K562 (cell line): ENCODE measurements around the gene IRF2BP2. TPM values are rescaled to one million over a fixed set of nuclear protein-coding genes. Genes with fewer than 3 reads are reported as not detected.

Experiments used
- ATF1 ChIP-seq, 2 experiments: fragments of 450-650 bp in 1 of 2; IDR thresholded peaks; 2 replicates each; pipeline ENCODE4 v1.6.1; 2016; ENCODE audit warnings: missing compliant biosample characterization in 1 of 2, missing genetic modification characterization in 1 of 2
- CHD1 ChIP-seq: fragments of 200-600 bp; sonication (generic); IDR thresholded peaks from one replicate; pipeline ENCODE4 v1.6.1; 2012; ENCODE audit warnings: mild to moderate bottlenecking, moderate library complexity, low read length, inconsistent platforms
- CHD2 ChIP-seq: IDR thresholded peaks from 2 replicates; pipeline ENCODE4 v1.6.1; 2011; ENCODE audit warnings: low read depth, low read length
- CXXC5 ChIP-seq: fragments of 250-450 bp; sonication (Bioruptor Pico); IDR thresholded peaks from 2 replicates; pipeline ENCODE4 v1.8.0; 2022; ENCODE audit warnings: inconsistent platforms, mild to moderate bottlenecking, moderate library complexity
- ERF ChIP-seq: fragments of 450-650 bp; formaldehyde crosslinking; IDR thresholded peaks from 2 replicates; pipeline ENCODE4 v1.4.0; 2020; ENCODE audit warnings: mild to moderate bottlenecking, mixed read lengths
- HMGN3 ChIP-seq: IDR thresholded peaks from 2 replicates; pipeline ENCODE4 v1.6.1; 2011; ENCODE audit warnings: borderline replicate concordance, low read depth, mild to moderate bottlenecking, mixed read lengths, low read length; ENCODE audit not compliant: insufficient read length; ENCODE audit errors: extremely low read depth
- NBN ChIP-seq: fragments of 450-650 bp; IDR thresholded peaks from 2 replicates; pipeline ENCODE4 v1.6.1; 2016; ENCODE audit warnings: low read depth, mild to moderate bottlenecking
- NRF1 ChIP-seq, 2 experiments: fragments of 450-650 bp; IDR thresholded peaks in 1 of 2; conservative IDR thresholded peaks in 1 of 2; 2 replicates each; pipeline ENCODE4 v1.6.1; 2014; ENCODE audit warnings: mild to moderate bottlenecking in 2 of 2
- POLR2G ChIP-seq: fragments of 200-400 bp; formaldehyde crosslinking; IDR thresholded peaks from 2 replicates; pipeline ENCODE4 v1.6.1; 2017; ENCODE audit warnings: low read depth, mild to moderate bottlenecking, antibody characterized with exemption, low read length, moderate library complexity
- RUNX1 ChIP-seq: sonication (generic); IDR thresholded peaks from 2 replicates; pipeline ENCODE4 v1.6.1; 2016; ENCODE audit warnings: antibody characterized with exemption, low read depth
- U2AF2 ChIP-seq: fragments of 200-400 bp; formaldehyde crosslinking; optimal IDR thresholded peaks from 2 replicates; pipeline ENCODE3; 2017; ENCODE audit warnings: low read depth, mild to moderate bottlenecking, low read length
- XRCC5 ChIP-seq: fragments of 200-400 bp; formaldehyde crosslinking; IDR thresholded peaks from 2 replicates; pipeline ENCODE4 v1.6.1; 2017; ENCODE audit warnings: low read depth, mild to moderate bottlenecking, low read length
- ZFPM2 ChIP-seq: fragments of 250-450 bp; sonication (Bioruptor Pico); IDR thresholded peaks from 2 replicates; pipeline ENCODE4 v1.5.1; 2022; ENCODE audit warnings: mild to moderate bottlenecking
- ZNF695 ChIP-seq: fragments of 450-650 bp; formaldehyde crosslinking; IDR thresholded peaks from 2 replicates; pipeline ENCODE4 v1.4.0; 2020; ENCODE audit warnings: mild to moderate bottlenecking, moderate library complexity
- ZNF764 ChIP-seq: fragments of 250-450 bp; sonication (Bioruptor Pico); IDR thresholded peaks from 2 replicates; pipeline ENCODE4 v1.4.0; 2020; ENCODE audit warnings: low read depth, mild to moderate bottlenecking, moderate library complexity
- ZNF785 ChIP-seq: fragments of 250-450 bp; sonication (Bioruptor Pico); IDR thresholded peaks from 2 replicates; pipeline ENCODE4 v1.4.0; 2020; ENCODE audit warnings: mild to moderate bottlenecking
- ZNF79 ChIP-seq: fragments of 250-450 bp; sonication (Bioruptor Pico); IDR thresholded peaks from 2 replicates; pipeline ENCODE4 v1.4.0; 2020; ENCODE audit warnings: low read depth, mild to moderate bottlenecking, moderate library complexity
- ZZZ3 ChIP-seq: fragments of 450-650 bp; IDR thresholded peaks from 2 replicates; pipeline ENCODE4 v1.6.1; 2016; ENCODE audit warnings: antibody characterized with exemption, mild to moderate bottlenecking, moderate library complexity
- polyA plus RNA-seq, 8 experiments: library from polyadenylated mRNA; depleted of rRNA in 4 of 8; stranded (reverse) in 5 of 8; unstranded in 3 of 8; fragments of >200 nt; fragmentation: Nextera tagmentation in 2 of 8; fragmentation: Illumina TruSeq in 1 of 8; extraction: Ambion mirVana in 2 of 8; extraction: Trizol in 1 of 8; gene quantifications; 2 replicates each; pipeline versions ENCODE4 v1.2.1 to v1.2.3, GENCODE V29; 2011 to 2014; ENCODE audit warnings: inconsistent platforms in 1 of 8, missing spikeins in 1 of 8
- total RNA-seq, 7 experiments: library from RNA; depleted of rRNA in 6 of 7; stranded (reverse); fragments of >200 nt in 6 of 7; fragmentation: Illumina TruSeq in 2 of 7; extraction: Trizol in 2 of 7; gene quantifications; 2 replicates each; pipeline versions ENCODE4 v1.2.1 to v1.2.3, GENCODE V29; 2011 to 2021; ENCODE audit warnings: low replicate concordance in 1 of 7
- TF ChIP-seq, protein P1 (sequence below): fragments of 250-450 bp; sonication (Bioruptor Pico); IDR thresholded peaks from 2 replicates; pipeline ENCODE4 v1.5.0; 2020; ENCODE audit warnings: mild to moderate bottlenecking, borderline replicate concordance
- TF ChIP-seq, protein P2 (sequence below): fragments of 250-450 bp; sonication (Bioruptor Pico); IDR thresholded peaks from 2 replicates; pipeline ENCODE4 v1.4.0; 2020; ENCODE audit warnings: mild to moderate bottlenecking, moderate library complexity
- TF ChIP-seq, protein P3 (sequence below): fragments of 450-650 bp; formaldehyde crosslinking; IDR thresholded peaks from 2 replicates; pipeline ENCODE4 v1.4.0; 2022; ENCODE audit warnings: mild to moderate bottlenecking, moderate library complexity
- TF ChIP-seq, protein P4 (sequence below), 2 experiments: fragments of 250-450 bp in 1 of 2; fragments of 450-650 bp in 1 of 2; sonication (Bioruptor Pico) in 1 of 2; IDR thresholded peaks; 2 replicates each; pipeline versions ENCODE4 v1.6.1 to v1.8.0; 2016 to 2021; ENCODE audit warnings: mild to moderate bottlenecking in 2 of 2, moderate library complexity in 2 of 2, missing compliant biosample characterization in 1 of 2, missing genetic modification characterization in 1 of 2

IRF2BP2 gene
- total and polyA plus RNA-seq, 9 of the 15 experiments (the other 6 are each of a cell fraction or from before 2014, with no cell fraction given), result 7.7 to 68.6 (median 22.1) TPM

GRCh38 chr1:234554698-234555311, 55.2 kb downstream of the IRF2BP2 start (continued):
- TF ChIP-seq CHD2, result 0 out of 2 replicates have a peak, but pooled peaks have one; percentile 13
- no peak for TF ChIP-seq NRF1 (conservative IDR thresholded peaks at IDR 0.05 in 1 of 2, IDR thresholded peaks at IDR 0.05 in 1 of 2)
- TF ChIP-seq, protein P1, sequence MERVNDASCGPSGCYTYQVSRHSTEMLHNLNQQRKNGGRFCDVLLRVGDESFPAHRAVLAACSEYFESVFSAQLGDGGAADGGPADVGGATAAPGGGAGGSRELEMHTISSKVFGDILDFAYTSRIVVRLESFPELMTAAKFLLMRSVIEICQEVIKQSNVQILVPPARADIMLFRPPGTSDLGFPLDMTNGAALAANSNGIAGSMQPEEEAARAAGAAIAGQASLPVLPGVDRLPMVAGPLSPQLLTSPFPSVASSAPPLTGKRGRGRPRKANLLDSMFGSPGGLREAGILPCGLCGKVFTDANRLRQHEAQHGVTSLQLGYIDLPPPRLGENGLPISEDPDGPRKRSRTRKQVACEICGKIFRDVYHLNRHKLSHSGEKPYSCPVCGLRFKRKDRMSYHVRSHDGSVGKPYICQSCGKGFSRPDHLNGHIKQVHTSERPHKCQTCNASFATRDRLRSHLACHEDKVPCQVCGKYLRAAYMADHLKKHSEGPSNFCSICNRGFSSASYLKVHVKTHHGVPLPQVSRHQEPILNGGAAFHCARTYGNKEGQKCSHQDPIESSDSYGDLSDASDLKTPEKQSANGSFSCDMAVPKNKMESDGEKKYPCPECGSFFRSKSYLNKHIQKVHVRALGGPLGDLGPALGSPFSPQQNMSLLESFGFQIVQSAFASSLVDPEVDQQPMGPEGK (CRISPR knock-in tag), result peak; percentile 19; the same call in 1 of the 2 replicates
- TF ChIP-seq ZZZ3, result no peak
- TF ChIP-seq U2AF2, result no peak
- TF ChIP-seq, protein P2, sequence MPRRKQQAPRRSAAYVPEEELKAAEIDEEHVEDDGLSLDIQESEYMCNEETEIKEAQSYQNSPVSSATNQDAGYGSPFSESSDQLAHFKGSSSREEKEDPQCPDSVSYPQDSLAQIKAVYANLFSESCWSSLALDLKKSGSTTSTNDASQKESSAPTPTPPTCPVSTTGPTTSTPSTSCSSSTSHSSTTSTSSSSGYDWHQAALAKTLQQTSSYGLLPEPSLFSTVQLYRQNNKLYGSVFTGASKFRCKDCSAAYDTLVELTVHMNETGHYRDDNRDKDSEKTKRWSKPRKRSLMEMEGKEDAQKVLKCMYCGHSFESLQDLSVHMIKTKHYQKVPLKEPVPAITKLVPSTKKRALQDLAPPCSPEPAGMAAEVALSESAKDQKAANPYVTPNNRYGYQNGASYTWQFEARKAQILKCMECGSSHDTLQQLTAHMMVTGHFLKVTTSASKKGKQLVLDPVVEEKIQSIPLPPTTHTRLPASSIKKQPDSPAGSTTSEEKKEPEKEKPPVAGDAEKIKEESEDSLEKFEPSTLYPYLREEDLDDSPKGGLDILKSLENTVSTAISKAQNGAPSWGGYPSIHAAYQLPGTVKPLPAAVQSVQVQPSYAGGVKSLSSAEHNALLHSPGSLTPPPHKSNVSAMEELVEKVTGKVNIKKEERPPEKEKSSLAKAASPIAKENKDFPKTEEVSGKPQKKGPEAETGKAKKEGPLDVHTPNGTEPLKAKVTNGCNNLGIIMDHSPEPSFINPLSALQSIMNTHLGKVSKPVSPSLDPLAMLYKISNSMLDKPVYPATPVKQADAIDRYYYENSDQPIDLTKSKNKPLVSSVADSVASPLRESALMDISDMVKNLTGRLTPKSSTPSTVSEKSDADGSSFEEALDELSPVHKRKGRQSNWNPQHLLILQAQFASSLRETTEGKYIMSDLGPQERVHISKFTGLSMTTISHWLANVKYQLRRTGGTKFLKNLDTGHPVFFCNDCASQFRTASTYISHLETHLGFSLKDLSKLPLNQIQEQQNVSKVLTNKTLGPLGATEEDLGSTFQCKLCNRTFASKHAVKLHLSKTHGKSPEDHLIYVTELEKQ, result no peak
- TF ChIP-seq ZNF695, result no peak
- TF ChIP-seq POLR2G, result 0 out of 2 replicates have a peak, but pooled peaks have one; percentile 16
- no peak for TF ChIP-seq ZNF764 (CRISPR knock-in tag)
- TF ChIP-seq ERF (CRISPR knock-in tag), result no peak
- no peak for TF ChIP-seq HMGN3
- TF ChIP-seq, protein P3, sequence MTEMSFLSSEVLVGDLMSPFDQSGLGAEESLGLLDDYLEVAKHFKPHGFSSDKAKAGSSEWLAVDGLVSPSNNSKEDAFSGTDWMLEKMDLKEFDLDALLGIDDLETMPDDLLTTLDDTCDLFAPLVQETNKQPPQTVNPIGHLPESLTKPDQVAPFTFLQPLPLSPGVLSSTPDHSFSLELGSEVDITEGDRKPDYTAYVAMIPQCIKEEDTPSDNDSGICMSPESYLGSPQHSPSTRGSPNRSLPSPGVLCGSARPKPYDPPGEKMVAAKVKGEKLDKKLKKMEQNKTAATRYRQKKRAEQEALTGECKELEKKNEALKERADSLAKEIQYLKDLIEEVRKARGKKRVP (CRISPR knock-in tag), result no peak
- no peak for TF ChIP-seq XRCC5
- peak; percentile 83 for TF ChIP-seq CXXC5 (CRISPR knock-in tag)
- no peak for TF ChIP-seq CHD1
- TF ChIP-seq ATF1 (CRISPR knock-in tag; IDR thresholded peaks at IDR 0.05), result no peak
- peak; percentile 37 for TF ChIP-seq ATF1 (tag; IDR thresholded peaks at IDR 0.05)
- TF ChIP-seq, protein P4, sequence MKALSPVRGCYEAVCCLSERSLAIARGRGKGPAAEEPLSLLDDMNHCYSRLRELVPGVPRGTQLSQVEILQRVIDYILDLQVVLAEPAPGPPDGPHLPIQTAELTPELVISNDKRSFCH (CRISPR knock-in tag; IDR thresholded peaks at IDR 0.05), result no peak
- TF ChIP-seq, protein P4 (tag; IDR thresholded peaks at IDR 0.05), result no peak
- peak; percentile 77; the same call in 1 of the 2 replicates for TF ChIP-seq NBN
- no peak for TF ChIP-seq RUNX1
- no peak for TF ChIP-seq ZFPM2
- TF ChIP-seq ZNF79 (CRISPR knock-in tag), result no peak
- TF ChIP-seq ZNF785, result no peak
